ENCODE data around the gene TUBB4A.

TUBB4A gene

DNA sequence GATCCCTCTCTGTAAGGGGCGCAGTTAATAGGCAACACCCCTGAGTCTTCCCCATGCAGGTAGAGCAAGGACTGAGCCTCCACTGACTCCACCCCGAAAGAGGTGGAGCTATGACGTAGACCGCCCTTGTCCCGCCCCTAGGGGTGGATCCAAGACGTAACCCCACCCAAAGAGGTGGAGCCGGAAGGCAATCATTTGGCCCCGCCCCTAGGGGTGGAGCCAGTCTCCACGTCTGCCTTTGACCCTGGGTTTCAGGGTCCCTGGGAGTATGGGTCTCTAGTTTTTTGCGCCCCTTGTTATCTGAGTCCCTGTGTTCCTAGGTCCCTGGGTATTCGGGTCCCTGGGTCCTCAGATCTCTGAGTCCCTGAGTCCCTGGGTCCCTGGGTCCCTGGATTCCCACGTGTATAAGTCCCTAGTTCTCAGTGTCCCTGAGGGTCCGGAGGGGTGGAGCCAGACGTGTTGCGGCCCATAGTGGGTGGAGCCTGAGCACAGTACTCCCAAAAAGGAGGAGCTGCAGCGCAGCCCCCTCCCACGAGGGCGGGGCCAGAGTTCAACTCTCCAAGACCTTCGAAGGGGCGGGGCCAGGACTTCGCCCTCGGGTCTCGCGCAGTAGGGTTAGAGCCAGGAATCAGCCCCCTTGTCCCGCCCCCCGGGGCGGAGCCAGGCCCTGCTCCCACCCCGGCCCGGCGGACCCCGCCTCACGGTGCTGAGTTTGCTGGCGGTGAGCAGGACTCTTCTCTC is 25.8 kb downstream of the TUBB4A start:
- Mint-ChIP-seq H3K9me3 (no peaks in the 10 kb centered on the region), H3K4me1 (ENCODE audit: low read depth) (peaks cover 17% of the 10 kb centered on the region), H3K36me3 (ENCODE audit: low read depth) (peaks cover 92% of the 10 kb centered on the region), H3K4me3 (no peak overlapping the region), H3K27me3 (no peaks in the 10 kb centered on the region), H3K27ac (no peak overlapping the region)
- intact Hi-C loops (cut with micrococcal nuclease): no loop called here

DNA sequence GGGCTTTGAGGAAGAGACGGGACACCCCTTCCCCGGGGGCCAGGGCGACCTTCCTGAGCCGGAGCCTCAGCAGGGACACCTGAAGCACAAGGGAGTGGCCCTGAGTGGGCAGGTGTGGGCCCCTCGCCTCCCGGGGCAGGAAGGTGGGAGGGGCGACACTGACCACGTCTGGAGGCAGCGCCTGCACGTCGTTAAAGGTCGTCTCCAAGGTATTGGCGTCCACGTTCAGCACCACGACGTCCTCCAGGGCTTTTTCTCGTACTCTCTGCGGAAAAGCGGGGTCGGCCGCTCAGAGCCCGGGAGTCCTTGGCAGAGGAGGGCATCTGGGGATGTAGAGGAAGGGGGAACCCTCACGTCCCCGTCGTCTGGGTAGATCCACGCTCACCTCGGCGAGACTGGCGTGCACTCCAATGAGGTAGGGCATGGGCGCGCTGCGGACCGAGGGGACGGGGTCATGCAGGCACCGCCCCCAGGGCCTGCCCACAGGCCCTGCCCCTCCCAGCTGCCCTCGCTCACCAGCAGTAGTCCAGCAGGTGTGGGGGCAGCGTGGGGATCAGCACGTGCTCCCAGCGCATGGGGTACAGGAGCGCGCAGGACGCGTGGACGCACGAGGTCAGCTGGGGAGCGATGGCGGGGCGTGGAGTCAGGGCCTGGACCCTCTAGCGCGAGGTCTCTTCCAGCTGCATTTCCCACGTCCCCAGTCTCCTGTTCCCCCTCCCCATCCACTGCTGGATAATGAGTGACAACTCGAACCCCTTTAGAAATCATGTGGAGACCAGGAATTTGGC is 26.6 kb downstream of the TUBB4A start:
- Mint-ChIP-seq H3K27ac (no peak overlapping the region), H3K36me3 (ENCODE audit: low read depth) (peaks cover 96% of the 10 kb centered on the region)
- intact Hi-C loops (cut with micrococcal nuclease): no loop called here

DNA sequence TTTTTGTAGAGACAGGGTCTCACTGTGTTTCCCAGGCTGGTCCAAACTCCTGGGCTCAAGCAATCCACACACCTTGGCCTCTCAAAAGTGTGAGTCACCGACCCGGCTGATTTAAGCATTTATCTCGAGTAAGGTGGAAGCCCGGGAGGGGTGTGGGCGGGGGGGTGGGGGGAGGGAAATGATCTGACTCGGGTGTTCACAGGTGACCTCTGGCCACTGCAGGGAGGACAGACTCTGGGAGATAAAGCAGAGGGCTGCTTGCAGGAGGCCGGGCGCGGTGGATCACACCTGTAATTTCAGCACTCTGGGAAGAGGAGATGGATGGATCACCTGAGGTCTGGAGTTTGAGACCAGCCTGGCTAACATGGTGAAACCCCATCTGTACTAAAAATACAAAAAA is 28.5 kb downstream of the TUBB4A start:
- peaks cover 98% of the 10 kb centered on the region for H3K36me3 Mint-ChIP-seq (ENCODE audit: low read depth)
- H3K4me3 Mint-ChIP-seq: no peak overlapping the region
- H3K9me3 Mint-ChIP-seq: no peaks in the 10 kb centered on the region
- intact Hi-C loops (cut with micrococcal nuclease): no loop called here
- H3K27me3 Mint-ChIP-seq: no peaks in the 10 kb centered on the region
- H3K4me1 Mint-ChIP-seq (ENCODE audit: low read depth): peaks cover 3% of the 10 kb centered on the region
- H3K27ac Mint-ChIP-seq: no peak overlapping the region

More for the DNA sequence above, 26.6 kb downstream of the TUBB4A start:
- Mint-ChIP-seq H3K4me3 (no peak overlapping the region), H3K4me1 (ENCODE audit: low read depth) (peaks cover 9% of the 10 kb centered on the region), H3K27me3 (no peaks in the 10 kb centered on the region), H3K9me3 (no peaks in the 10 kb centered on the region)

DNA sequence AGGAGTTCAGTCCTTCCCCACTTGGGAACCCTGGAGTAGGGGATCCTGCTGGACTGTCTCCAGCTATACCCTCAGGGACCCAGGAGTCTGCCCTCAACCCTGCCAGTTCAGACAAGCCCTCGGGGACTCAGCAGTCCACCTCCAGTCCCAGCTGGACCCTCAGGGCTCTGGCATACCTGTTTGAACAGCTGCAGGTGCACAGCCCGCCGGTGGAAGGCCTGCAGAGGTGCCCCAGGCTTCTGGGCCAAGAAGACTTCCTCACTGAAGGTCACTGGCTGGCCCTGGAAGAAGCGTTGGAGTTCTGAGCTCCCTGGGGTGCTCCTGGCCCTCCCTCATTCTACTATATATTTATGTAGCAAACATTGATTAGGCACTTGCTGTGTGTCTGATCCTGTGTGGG is 29.4 kb downstream of the TUBB4A start:
- no peaks in the 10 kb centered on the region for H3K27me3 Mint-ChIP-seq
- no peak overlapping the region for H3K27ac Mint-ChIP-seq
- peaks cover 13% of the 10 kb centered on the region for H3K4me1 Mint-ChIP-seq (ENCODE audit: low read depth)
- peaks cover 98% of the 10 kb centered on the region for H3K36me3 Mint-ChIP-seq (ENCODE audit: low read depth)
- intact Hi-C loops (cut with micrococcal nuclease): no loop called here
- no peaks in the 10 kb centered on the region for H3K9me3 Mint-ChIP-seq
- H3K4me3 Mint-ChIP-seq: no peak overlapping the region

DNA sequence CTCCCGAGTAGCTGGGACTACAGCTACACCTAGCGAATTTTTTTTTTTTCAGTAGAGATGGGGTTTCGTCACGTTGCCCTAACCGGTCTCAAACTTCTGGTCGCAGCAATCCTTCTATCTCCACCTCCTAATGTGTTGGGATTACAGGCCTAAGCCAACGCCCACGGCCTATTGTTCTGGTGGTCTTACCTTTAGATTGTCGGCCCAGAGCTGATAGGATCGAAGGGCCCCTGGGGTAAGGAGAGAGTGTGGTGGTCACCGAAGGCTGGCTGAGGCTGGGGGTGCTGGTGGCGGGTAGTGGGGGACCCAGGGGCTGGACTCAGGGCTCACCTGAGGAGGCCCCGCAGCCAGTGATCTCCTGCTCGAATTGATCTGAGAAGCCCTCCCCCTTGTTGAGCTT is 31.0 kb downstream of the TUBB4A start:
- intact Hi-C loops (cut with micrococcal nuclease): no loop called here
- Mint-ChIP-seq H3K9me3 (no peaks in the 10 kb centered on the region), H3K36me3 (ENCODE audit: low read depth) (peaks cover 88% of the 10 kb centered on the region), H3K4me1 (ENCODE audit: low read depth) (peaks cover 13% of the 10 kb centered on the region), H3K27ac (no peak overlapping the region), H3K27me3 (peaks cover 4% of the 10 kb centered on the region), H3K4me3 (no peak overlapping the region)

DNA sequence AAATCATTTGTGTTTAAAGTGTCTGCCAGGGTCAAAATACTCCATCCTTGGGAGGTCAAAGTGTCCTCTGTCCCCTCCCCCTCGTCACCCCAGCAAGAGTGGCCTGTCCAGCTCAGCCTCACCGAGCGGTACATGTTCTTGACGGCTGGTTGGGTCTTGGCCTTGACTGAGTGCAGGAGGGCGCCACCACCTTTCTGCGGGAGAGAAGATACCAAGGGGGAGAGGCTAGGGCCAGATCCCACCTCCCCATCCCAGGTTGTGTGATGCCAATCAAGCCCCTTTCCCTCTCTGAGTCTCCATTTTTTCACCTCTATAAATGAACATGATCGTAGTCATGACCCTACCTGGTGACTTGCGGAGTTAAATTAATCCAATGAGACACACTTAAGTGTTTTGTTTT is 31.9 kb downstream of the TUBB4A start:
- Mint-ChIP-seq H3K27ac (no peak overlapping the region), H3K9me3 (no peaks in the 10 kb centered on the region), H3K4me3 (no peak overlapping the region), H3K27me3 (peaks cover 13% of the 10 kb centered on the region), H3K4me1 (ENCODE audit: low read depth) (peaks cover 13% of the 10 kb centered on the region), H3K36me3 (ENCODE audit: low read depth) (peaks cover 79% of the 10 kb centered on the region)
- intact Hi-C loops (cut with micrococcal nuclease): no loop called here

DNA sequence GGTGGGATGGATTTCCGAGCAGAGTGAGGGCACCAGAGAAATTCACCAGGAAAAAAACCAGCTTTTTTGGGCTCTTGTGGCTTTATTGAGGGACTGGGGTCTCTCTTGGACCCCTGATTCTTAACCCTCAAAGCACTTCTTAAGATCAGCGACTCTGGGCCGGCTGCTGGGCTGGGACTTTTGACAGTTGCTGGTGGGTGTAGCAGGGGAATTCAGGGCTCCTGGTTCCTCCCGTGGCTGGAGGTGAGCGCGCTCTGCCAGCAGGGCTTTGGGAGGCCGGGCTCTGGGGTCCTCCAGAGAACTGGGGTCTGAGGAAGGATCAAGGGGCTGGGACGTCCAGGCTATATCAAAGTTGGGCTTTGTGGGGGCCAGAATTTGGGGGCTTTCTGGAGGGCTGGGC is 34.7 kb downstream of the TUBB4A start:
- H3K4me3 Mint-ChIP-seq: no peak overlapping the region
- intact Hi-C loops (cut with micrococcal nuclease): no loop called here
- H3K27me3 Mint-ChIP-seq: peaks cover 31% of the 10 kb centered on the region
- no peaks in the 10 kb centered on the region for H3K9me3 Mint-ChIP-seq
- peaks cover 51% of the 10 kb centered on the region for H3K36me3 Mint-ChIP-seq (ENCODE audit: low read depth)
- H3K27ac Mint-ChIP-seq: no peak overlapping the region
- H3K4me1 Mint-ChIP-seq (ENCODE audit: low read depth): peaks cover 13% of the 10 kb centered on the region

DNA sequence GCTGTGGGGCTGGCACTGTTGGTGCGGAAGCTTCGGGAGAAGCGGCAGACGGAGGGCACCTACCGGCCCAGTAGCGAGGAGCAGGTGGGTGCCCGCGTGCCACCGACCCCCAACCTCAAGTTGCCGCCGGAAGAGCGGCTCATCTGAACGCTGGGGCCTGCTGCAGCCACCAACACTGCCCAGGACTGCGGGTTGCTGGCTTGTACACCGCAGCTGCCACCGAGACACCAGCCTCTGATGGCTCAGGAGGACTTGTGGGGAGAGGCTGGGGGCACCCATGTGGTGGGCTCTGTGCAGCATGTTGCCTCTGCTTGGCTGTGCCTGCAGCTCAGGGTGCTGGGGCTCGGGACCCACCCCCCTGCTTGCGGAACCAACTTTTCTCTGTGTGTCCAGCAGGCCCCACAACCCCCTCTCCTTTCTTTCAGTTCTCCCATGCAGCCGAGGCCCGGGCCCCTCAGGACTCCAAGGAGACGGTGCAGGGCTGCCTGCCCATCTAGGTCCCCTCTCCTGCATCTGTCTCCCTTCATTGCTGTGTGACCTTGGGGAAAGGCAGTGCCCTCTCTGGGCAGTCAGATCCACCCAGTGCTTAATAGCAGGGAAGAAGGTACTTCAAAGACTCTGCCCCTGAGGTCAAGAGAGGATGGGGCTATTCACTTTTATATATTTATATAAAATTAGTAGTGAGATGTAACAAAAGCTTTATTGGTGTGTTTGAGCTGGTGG is 35.4 kb downstream of the TUBB4A start:
- Mint-ChIP-seq H3K36me3 (ENCODE audit: low read depth) (peaks cover 44% of the 10 kb centered on the region), H3K27ac (no peak overlapping the region), H3K4me3 (no peak overlapping the region), H3K4me1 (ENCODE audit: low read depth) (peaks cover 13% of the 10 kb centered on the region), H3K27me3 (peaks cover 33% of the 10 kb centered on the region), H3K9me3 (no peaks in the 10 kb centered on the region)
- intact Hi-C loops (cut with micrococcal nuclease): no loop called here

DNA sequence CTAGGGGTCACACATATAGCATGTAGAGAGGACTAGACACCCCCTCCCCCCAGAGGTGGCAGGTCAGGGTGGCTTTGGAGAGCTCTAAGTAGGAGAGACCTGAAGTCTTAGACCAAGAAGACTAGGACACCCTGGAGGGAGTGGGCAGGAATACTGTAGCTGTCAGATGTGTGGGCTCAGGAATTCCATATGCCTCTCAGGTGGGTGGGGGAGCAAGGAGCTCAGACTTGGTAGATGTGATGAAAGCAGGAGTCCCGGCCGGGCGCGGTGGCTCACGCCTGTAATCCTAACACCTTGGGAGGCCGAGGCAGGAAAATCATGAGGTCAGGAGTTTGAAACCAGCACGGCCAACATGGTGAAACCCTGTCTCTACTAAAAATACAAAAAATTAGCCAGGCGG is 36.4 kb downstream of the TUBB4A start:
- H3K27ac Mint-ChIP-seq: no peak overlapping the region

DNA sequence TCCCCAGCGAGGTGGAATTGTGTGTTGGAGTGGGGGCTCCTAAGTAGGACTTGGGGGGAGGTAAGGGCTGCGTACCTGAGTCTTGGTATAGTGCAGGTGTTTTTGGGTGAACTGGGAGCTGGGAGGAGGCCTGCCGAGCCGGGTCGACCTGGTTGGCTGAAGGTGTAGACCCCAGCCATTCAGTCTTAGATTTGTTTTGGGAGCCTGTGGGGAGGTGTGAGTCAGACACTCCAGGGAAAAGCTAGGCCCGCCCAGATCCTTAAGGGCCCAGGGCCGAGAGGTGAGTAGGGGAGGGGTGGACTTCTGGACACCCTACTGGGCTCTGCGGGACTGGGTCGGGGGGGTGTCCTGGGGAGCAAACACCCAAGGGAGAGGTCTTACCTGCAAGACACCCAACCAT is 37.1 kb downstream of the TUBB4A start:
- Mint-ChIP-seq H3K27ac (no peak overlapping the region), H3K36me3 (ENCODE audit: low read depth) (peaks cover 27% of the 10 kb centered on the region), H3K27me3 (peaks cover 38% of the 10 kb centered on the region), H3K4me1 (ENCODE audit: low read depth) (peaks cover 20% of the 10 kb centered on the region), H3K9me3 (no peaks in the 10 kb centered on the region), H3K4me3 (no peak overlapping the region)
- intact Hi-C loops (cut with micrococcal nuclease): no loop called here

More for the DNA sequence above, 36.4 kb downstream of the TUBB4A start:
- peaks cover 34% of the 10 kb centered on the region for H3K36me3 Mint-ChIP-seq (ENCODE audit: low read depth)
- intact Hi-C loops (cut with micrococcal nuclease): no loop called here
- peaks cover 33% of the 10 kb centered on the region for H3K27me3 Mint-ChIP-seq
- no peak overlapping the region for H3K4me3 Mint-ChIP-seq
- peaks cover 13% of the 10 kb centered on the region for H3K4me1 Mint-ChIP-seq (ENCODE audit: low read depth)
- no peaks in the 10 kb centered on the region for H3K9me3 Mint-ChIP-seq

DNA sequence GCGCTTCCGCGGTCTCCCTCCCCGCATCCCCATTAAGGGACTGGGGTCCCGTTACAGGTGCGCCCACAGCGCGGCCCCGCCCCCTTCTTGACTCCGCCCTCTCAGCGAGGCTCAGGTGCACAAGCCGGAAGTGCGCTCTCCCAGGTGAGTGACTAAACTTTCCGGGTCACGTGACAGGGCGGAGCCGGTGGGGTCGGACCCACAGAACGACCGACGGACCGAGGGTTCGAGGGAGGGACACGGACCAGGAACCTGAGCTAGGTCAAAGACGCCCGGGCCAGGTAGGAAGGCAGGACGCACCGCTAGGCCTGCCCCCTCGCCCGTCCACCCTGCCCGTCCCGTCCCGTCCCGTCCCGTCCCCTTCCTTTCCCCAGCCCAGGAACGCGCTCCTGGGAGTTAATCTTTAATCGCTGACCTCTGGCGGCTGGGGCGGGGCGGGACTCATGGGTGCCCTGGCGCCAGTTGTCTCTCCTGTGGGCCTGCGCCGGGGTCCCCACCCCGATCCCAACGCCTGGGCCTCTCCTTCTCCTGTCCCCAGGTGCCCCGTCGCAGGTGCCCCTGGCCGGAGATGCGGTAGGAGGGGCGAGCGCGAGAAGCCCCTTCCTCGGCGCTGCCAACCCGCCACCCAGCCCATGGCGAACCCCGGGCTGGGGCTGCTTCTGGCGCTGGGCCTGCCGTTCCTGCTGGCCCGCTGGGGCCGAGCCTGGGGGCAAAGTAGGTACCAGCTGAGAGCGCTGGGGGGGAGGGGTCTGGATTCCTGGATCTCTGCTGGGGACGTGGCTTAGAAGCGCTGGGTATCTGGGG is 37.8 kb downstream of the TUBB4A start, which contains the start of gene CRB3:
Gene CRB3 (plus strand): TSS at position 202 of the 804 bp plus-strand sequence. CDS start 431 bp downstream, at position 633.
- Mint-ChIP-seq H3K27ac (no peak within 1 kb of the TSS), H3K4me3 (no peak within 1 kb of the TSS), H3K9me3 (no peaks in the 10 kb centered on the region), H3K27me3 (peaks cover 43% of the 10 kb centered on the region), H3K4me1 (ENCODE audit: low read depth) (peaks cover 23% of the 10 kb centered on the region), H3K36me3 (ENCODE audit: low read depth) (peaks cover 20% of the 10 kb centered on the region)
- intact Hi-C loops (cut with micrococcal nuclease): no loop called here

DNA sequence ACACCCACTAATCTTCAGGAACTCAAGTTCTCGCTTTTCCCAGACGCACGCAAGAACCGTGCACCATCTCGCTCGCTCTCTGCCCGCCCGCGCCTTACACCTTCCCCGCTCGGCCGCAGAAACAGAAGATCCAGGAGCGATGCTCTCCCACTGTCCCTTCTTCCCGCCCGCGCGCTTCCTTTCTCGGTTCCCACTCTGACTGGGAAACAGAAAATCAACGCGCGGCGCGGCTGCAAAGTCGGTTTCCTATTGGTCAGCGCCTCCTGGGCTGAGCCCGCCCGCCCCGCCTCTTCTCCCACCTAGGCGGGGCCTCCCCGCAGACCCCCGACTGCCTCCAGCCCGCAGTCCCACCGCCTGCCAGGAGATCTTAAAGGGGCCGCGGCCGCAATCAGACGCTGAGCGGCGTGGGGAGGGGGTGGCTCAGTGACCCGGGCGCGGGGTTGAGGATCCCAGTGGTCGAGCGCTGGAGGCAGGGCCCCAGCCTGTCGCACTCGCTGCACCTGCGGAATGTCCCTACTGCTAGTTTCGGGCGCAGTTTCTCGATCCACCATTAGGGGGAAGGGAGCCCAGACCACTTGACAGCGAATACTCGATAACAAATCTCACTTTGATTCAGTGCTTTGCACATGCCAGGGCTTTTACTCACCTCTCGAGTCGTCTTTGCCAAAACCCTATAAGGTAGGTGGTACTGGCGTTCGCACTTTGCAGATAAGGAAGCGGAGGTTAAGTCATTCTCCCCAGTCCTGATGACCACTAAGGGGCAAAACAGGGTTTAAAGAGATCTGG is 41.8 kb downstream of the TUBB4A start:
- Mint-ChIP-seq H3K9me3 (no peaks in the 10 kb centered on the region), H3K4me3 (peak overlapping the region; percentile 81), H3K27ac (peak overlapping the region; percentile 25), H3K36me3 (ENCODE audit: low read depth) (no peaks in the 10 kb centered on the region), H3K27me3 (peaks cover 65% of the 10 kb centered on the region), H3K4me1 (ENCODE audit: low read depth) (peaks cover 28% of the 10 kb centered on the region)
- intact Hi-C loops (cut with micrococcal nuclease): no loop called here
